C4-2B (cell line): ENCODE measurements around the gene ADAM15.

Source experiments
- H3K27ac ChIP-seq: fragments of 450-650 bp; 2 replicates; pipeline ENCODE4 v1.5.1; 2017
- CTCF ChIP-seq: fragments of 450-650 bp; conservative IDR thresholded peaks from 2 replicates; pipeline ENCODE4 v1.5.1; 2017; ENCODE audit warnings: mild to moderate bottlenecking
- ZFX ChIP-seq: fragments of 450-650 bp; IDR thresholded peaks from 2 replicates; pipeline ENCODE4 v1.6.1; 2017

The ADAM15 gene

GRCh38 chr1:155069551-155070157, 18.5 kb downstream of the ADAM15 start:
- no peak overlapping the region for H3K27ac ChIP-seq
- TF ChIP-seq ZFX (no peak), CTCF (no peak)

- H3K27ac ChIP-seq: peak overlapping the region; percentile 11; the same call in 1 of the 2 replicates
- no peak for TF ChIP-seq ZFX
- no peak for TF ChIP-seq CTCF
Observed at GRCh38 chr1:155070158-155070621, 19.1 kb downstream of the ADAM15 start.

GRCh38 chr1:155070721-155071569, 19.8 kb downstream of the ADAM15 start:
- peak overlapping the region; percentile 11; the same call in 1 of the 2 replicates for H3K27ac ChIP-seq
- TF ChIP-seq CTCF: no peak; the same call in 1 of the 2 replicates
- TF ChIP-seq ZFX: no peak

GRCh38 chr1:155071701-155072100, 20.6 kb downstream of the ADAM15 start:
- no peak overlapping the region for H3K27ac ChIP-seq
- no peak for TF ChIP-seq CTCF
- TF ChIP-seq ZFX: no peak

- TF ChIP-seq CTCF (no peak), ZFX (no peak)
- H3K27ac ChIP-seq: no peak overlapping the region
Observed at GRCh38 chr1:155072531-155073289, 21.6 kb downstream of the ADAM15 start.

- no peak overlapping the region for H3K27ac ChIP-seq
- TF ChIP-seq CTCF: no peak
- TF ChIP-seq ZFX: no peak
Observed at GRCh38 chr1:155073377-155074242, 22.5 kb downstream of the ADAM15 start.
